Measurements from ENCODE around the gene APOBEC3B.
"Not testable (repeated sequence)": the region's sequence is repeated elsewhere in the genome, so short reads cannot be mapped to it uniquely, and the experiment has no call there.

APOBEC3B gene

GRCh38 chr22:38951734-38952133 is 30.4 kb upstream of the APOBEC3B start:
- no peak for DNase-seq (ENCODE audit: low spot score)

GRCh38 chr22:38952281-38952993 is 29.7 kb upstream of the APOBEC3B start:
- DNase-seq (ENCODE audit: low spot score): no peak

- no peak for DNase-seq (ENCODE audit: low spot score)
Observed at GRCh38 chr22:38953091-38953490, 29.1 kb upstream of the APOBEC3B start.

- no peak for DNase-seq (ENCODE audit: low spot score)
Observed at GRCh38 chr22:38953577-38954413, 28.4 kb upstream of the APOBEC3B start.

GRCh38 chr22:38954414-38955043 is 27.6 kb upstream of the APOBEC3B start:
- no peak for DNase-seq (ENCODE audit: low spot score)

GRCh38 chr22:38955250-38955905 is 26.8 kb upstream of the APOBEC3B start:
- DNase-seq (ENCODE audit: low spot score): no peak

GRCh38 chr22:38955926-38956325 is 26.2 kb upstream of the APOBEC3B start:
- no peak for DNase-seq (ENCODE audit: low spot score)

- DNase-seq (ENCODE audit: low spot score): no peak
Observed at GRCh38 chr22:38956551-38956950, 25.6 kb upstream of the APOBEC3B start.

- no peak for DNase-seq (ENCODE audit: low spot score)
Observed at GRCh38 chr22:38957046-38957770, 24.9 kb upstream of the APOBEC3B start, which contains the start of gene APOBEC3A. APOBEC3A (plus strand) TSS chr22:38957609; CDS start chr22:38957692, 83 bp downstream.

GRCh38 chr22:38957808-38958650 is 24.1 kb upstream of the APOBEC3B start:
- no peak for DNase-seq (ENCODE audit: low spot score)

GRCh38 chr22:38958651-38958943 is 23.6 kb upstream of the APOBEC3B start:
- DNase-seq (ENCODE audit: low spot score): not testable (repeated sequence)

- no peak for DNase-seq (ENCODE audit: low spot score)
Observed at GRCh38 chr22:38959590-38959989, 22.6 kb upstream of the APOBEC3B start.

GRCh38 chr22:38960673-38961072 is 21.5 kb upstream of the APOBEC3B start:
- DNase-seq (ENCODE audit: low spot score): not testable (repeated sequence)

- not testable (repeated sequence) for DNase-seq (ENCODE audit: low spot score)
Observed at GRCh38 chr22:38963291-38963738, 18.8 kb upstream of the APOBEC3B start.

GRCh38 chr22:38963872-38964271 is 18.3 kb upstream of the APOBEC3B start:
- no peak for DNase-seq (ENCODE audit: low spot score)

GRCh38 chr22:38964306-38964705 is 17.8 kb upstream of the APOBEC3B start:
- no peak for DNase-seq (ENCODE audit: low spot score)

GRCh38 chr22:38964989-38965388 is 17.2 kb upstream of the APOBEC3B start:
- DNase-seq (ENCODE audit: low spot score): no peak

GRCh38 chr22:38965614-38966379 is 16.4 kb upstream of the APOBEC3B start:
- DNase-seq (ENCODE audit: low spot score): no peak

GRCh38 chr22:38966380-38966702 is 15.8 kb upstream of the APOBEC3B start:
- no peak for DNase-seq (ENCODE audit: low spot score)

- DNase-seq (ENCODE audit: low spot score): no peak
Observed at GRCh38 chr22:38966942-38967341, 15.2 kb upstream of the APOBEC3B start.
